HG03575 (cell line): ENCODE results near the gene ULK4.
"Not testable (repeated sequence)": the region's sequence is repeated elsewhere in the genome, so short reads cannot be mapped to it uniquely, and the experiment has no call there.

Experiments
- ATAC-seq: cut with Tn5 transposase; IDR thresholded peaks from one replicate; pipeline ENCODE4 v1.9.1; 2021; ENCODE audit not compliant: unreplicated experiment, insufficient number of reproducible peaks, low FRiP score; ENCODE audit errors: extremely low read depth

ULK4 gene

DNA sequence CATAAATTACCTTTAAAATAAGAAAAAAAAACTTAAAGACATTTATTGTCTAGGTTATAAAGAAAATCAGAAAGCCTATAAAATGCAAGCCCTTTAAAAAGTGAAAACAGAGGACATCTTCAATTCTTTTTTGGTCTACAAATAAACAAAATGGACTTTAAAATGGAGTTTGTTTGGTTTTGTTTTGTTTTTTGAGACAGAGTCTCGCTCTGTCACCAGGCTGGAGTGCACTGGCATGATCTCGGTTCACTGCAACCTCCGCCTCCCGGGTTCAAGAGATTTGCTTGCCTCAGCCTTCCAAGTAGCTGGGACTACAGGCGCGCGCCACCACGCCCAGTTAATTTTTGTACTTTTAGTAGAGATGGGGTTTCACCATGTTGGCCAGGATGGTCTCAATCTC lies 252.7 kb downstream of the ULK4 start:
- not testable (repeated sequence) for ATAC-seq

DNA sequence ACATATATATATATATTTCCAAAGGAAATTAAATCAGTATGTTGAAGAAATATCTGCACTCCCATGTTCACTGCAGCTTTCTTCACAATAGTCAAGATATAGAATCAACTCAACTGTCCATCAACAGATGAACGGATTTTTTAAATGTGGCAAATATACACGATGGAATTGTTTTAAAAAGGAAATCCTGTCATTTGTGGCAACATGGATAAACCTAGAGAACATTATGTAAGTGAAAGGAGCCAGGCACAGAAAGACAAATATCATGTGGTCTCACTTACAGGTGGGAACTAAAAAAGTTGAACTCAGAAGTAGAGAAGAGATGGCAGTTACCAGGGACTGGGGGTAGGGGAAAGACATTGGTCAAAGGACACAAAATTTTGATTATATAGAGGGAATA lies 253.7 kb downstream of the ULK4 start:
- ATAC-seq, result no peak

DNA sequence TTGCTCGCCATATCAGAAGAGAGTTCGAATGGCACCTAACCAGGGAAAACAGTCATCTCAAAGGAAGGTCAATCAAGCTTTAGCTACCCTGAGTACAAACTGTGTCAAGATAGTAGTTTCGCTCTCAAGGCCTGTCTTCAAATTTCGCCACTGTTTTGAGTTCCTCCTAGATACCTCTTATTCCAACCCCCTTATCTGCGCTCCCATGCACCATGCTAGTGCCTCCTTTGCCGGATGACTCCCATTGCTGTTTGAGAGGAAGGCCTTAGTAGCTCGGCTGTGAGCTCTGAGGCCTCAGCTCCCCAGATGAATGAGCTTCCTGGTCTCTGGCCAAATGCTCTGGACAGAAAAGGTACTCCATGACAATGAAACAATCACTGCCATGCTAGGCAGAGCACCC lies 256.0 kb downstream of the ULK4 start:
- ATAC-seq, result no peak

DNA sequence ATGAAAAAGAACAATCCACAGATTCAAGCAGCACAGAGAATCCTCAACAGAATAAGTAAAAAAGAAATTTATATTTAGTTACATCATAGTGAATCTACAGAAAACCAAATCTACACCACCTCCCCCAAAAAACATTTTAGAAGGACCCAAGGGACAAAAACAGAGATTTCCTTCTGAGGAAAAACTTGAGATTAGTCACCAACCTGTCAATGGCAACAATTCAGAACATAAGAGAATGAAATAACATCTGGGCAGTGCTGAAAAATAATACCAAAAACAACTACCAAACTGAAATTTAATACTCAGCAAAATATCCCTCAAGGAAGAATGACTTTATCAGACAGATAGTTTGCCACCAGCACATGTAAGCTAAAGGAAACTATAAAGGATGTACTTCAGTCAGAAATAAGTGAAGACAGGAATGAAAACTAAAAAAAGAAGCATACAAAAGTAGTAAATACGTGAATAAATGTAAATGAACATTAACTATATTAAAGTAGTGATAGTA lies 260.7 kb downstream of the ULK4 start:
- ATAC-seq, result no peak

DNA sequence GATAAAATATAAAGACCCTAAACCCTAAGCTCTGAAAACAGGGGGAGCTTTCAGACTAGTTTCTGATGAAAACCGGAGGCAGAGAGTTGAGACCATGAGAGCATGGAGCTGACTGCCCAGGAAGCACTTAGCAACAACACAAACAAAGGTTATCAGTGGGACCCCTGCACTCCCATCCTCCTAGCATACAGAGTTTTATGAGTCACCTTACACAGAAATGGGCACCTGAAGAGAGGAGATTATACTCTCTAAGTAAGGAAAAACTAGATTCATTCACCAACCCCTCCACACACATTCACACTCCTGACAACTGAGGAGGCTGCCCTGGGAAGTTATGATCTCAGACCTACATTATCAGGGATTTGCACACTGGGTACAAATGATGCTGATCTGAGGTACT lies 261.7 kb downstream of the ULK4 start:
- ATAC-seq, result no peak

DNA sequence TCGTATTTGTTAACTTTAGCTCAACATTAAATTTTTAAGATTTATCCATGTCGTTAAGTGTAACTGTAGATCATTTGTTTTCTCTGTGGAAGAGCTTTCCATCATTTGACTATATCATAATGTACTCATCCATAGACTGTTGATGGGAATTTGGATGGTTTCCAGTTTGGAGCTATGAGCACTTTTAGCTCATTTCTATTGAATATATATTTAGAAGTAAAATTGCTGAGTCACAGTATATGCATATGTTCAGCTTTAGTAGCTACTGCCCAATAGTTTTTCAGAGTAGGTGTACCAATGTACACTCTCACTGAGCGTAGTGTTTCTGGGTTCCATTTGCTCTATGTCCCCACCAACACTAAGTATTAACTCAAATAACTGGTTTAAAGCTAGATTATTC lies 263.0 kb downstream of the ULK4 start:
- ATAC-seq, result no peak

DNA sequence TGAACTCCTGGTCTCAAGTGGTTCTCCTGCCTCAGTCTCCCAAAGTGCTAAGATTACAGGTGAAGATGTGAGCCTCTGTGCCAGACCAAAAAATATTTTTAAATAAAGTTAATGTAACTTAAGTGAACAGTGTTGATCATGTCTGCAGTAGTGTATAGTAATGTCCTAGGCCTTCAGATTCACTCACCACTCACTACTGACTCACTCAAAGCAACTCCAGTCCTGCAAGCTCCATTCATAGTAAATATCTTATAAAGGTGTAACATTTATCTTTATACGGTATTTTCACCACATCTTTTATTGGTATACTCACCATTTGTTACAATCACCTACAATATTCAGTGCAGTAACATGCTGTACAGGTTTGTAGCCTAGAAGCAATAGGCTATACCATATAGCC lies 264.2 kb downstream of the ULK4 start:
- ATAC-seq, result no peak

DNA sequence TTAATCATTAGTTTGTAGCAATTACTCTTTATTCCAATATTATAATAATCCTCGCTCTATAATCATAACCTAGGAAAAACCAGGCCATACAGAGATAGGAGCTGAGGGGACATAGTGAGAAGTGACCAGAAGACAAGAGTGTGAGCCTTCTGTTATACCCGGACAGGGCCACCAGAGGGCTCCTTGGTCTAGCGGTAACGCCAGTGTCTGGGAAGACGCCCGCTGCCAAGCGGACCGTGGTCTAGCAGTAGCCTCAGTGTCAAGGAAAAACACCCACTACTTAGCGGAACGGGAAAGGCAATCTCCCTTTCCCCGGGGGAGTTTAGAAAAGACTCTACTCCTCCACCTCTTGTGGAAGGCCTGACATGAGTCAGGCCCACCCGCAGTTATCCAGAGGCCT lies 266.1 kb downstream of the ULK4 start:
- ATAC-seq, result not testable (repeated sequence)

DNA sequence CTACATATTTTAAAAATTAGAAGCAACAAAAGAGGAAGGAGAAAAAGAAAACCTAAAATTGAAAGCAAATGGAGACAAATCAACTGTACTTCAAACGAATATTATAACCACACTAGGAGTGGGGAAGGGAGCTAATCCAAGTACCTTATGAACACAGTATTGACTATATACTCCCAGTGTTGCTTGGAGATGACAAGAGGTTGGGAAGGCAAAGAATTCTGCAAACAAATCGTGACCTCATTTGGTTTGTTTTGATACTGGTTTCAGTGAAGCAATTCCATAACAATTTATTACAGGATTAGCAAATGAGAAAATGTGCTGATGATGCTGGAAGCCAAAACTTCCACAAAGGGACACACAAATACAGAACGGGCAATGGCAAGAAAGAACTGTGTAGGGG lies 268.1 kb downstream of the ULK4 start:
- no peak for ATAC-seq

DNA sequence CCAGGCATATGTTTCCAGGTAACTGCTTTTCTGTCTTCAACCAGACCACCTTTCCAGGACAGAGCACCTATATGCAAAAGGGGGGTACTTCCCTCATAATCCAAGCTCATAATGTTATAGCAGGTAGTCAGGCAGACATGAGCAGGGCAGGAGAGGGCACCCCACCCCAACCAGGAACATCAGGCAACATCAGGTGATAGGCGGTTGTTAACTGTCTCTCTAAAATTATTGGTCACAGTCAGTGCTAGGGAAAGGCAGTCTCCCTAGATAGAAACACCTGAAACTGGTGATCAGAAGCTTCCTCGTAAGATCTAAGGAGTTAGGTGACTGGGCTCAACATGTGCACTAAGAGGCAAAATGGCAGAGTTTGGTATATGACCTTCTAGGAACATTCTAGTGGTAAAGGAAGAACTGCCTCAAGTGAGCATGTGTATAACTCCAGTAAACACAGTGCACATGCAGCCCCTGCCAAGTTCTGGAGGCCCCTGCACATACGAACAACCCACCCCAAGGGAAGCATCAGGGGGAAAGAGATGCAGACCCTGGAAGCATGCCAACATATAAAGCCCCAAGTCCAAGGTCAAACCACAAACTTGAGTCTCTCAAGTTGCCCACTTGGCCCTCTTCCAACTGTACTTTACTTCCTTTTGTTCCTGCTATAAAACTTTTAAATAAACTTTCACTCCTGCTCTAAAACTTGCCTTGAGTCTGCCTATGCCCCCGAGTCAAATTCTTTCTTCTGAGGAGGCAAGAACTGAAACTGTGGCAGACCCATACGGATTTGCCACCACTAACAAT lies 270.9 kb downstream of the ULK4 start:
- ATAC-seq, result no peak

DNA sequence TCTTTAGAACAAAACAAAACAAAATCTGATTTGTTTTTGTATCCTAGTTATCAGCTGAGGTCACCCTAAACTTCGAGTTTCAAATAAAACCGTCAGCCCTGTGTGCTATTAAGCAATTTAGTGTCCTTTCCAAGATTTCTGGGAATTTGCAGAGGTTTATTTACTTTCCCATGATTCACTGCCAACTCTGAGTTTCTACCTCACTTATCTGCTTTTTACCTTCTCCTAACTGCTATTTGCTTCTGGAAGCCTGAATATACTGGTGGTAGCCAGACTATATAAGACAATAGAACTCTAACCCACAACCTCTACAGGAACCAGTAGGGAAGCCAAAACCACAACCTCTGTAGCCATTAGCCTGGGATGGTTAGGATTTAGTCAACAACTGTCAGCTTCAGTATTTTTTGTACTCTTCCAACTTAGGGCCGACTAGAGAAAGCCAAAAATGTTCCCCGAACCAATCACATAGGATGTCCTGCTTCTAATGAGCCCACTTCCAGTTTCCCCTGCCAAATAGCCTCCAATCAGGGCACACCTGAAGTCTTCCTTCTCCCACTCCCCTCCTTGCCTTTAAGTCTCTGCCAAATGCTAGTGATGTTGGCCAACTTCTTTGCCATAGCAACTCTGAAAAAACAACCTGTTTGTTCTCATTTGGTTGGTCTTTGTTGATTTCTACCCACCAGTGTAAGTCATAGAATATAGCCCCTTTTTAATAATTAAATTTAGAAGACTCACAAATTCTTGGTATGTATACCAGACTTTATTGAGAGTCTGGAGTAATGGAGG lies 273.1 kb downstream of the ULK4 start:
- no peak for ATAC-seq

DNA sequence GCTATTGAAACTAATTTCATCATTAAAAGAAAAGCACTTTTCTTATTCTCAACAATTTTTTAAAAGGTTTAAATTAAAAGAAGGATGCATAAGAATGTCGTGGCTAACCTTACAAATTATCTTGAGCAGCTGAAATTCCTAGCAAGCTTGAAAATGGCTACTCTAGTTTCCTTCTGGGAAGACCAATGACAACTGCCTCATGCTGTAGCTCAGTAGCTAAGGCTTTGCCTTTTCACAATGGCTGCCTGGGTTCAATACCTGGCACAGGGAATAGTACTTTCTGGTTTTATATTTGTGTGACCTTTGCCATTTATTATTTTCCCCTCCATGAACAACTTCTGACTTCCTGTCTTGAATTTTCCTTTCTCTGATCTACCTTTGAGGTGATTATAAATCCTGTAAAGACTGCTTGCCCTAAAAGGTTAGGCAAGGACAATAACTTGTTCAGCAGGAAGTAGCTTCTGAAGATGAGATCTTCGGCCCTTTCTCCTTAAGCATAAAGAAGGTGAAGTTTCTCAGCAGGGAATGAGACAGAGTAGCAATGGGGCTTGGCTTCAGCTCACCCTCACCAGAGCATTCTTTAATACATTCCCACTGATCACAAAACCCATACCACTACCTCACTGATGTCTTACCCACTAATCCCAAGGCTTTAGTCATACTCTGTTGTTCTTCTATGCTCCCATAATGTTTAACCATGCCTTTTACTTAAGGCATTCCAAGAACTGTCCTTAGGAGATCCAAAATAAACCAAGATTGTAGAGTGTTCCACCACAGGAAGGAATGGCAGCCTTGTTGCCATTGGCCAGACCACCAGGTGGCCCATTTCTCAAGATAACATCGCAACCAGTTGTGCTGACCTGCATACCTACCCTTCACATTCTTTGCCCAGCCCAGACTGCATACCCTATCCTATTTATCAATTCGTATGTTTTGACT lies 276.8 kb downstream of the ULK4 start:
- ATAC-seq, result no peak

DNA sequence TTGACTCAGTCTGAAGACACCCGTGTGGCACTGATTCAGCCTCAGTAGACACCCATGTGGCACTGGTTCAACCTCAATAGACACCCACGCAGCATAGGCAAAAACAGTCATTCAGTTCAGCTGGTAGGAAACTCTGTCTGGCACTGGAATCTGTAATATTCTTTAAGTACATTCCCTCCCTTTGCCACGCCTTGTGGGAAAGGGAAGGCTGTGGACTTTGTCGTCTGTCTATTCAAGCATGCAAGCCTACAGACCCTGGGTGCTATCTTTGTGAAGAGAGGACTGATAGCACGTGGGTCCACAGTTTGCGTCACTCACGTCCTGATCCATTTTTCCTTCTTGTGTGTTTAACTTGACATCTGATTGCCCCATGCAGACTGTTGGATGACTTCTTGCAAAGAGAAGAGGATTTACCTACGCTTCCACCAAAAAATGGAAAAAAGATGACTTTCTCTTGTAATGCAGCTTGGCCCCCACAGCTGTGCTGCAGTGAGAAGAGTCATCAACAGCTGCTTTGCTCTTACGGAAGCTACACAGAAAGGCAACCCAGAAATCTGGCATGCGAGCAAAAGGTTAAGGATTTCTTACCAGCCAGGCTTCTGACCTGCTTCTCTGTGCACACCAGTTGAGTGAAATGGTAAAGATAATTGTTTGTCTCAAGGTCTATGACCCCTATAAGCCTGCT lies 278.1 kb downstream of the ULK4 start:
- no peak for ATAC-seq

DNA sequence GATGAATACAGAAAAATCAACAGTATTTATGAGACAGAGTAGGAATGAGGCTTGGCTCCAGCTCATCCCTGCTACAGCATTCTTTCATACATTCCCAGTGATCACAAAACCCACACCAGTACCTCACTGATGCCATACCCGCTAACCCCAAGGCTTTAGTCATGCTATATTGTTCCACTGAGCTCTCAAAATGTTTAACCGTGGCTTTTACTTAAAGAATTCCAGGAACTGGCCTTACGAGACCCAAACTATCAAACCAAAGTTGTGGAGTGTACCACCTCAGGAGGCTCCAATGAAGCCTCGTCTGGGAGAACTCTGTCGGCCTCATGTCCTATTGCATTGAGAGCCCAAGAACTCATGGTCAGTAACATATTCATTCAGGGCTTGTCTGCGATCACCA lies 278.9 kb downstream of the ULK4 start:
- ATAC-seq, result no peak

DNA sequence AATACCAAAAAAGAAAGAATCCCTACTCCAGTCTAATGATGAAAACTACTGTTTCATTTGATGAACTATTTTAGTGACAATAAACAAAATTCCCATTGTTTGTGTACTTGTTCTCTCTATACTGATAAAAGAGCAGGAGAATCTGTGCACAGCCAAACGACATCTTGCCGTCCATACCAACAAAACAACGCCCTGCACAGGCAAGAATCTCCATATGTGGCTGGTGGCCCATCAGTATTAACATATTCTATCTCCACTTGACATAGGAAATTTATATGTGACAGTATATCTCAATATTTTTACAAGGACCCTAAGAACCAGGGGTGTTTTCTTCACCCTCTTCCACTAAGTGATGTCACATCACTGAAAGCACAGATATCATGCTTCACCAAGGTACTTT lies 279.5 kb downstream of the ULK4 start:
- no peak for ATAC-seq

DNA sequence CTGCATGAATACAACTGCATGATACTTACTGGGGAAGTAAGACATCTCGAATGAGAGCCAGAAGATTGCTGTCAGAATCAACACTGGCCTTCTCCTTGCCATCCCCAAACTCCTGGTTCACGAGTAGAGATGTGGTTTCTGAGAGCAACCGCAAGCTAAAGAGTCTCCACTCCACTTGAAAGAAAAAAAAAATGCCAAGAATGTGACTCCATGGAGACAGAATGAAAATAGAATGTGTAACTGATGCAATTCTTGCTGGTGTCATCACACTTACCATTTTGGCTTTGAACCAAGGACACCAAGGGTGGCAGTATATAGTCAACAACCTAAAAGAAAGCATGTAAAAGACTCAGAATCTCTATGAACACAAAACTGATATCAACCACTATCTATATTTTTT lies 280.4 kb downstream of the ULK4 start:
- no peak for ATAC-seq

DNA sequence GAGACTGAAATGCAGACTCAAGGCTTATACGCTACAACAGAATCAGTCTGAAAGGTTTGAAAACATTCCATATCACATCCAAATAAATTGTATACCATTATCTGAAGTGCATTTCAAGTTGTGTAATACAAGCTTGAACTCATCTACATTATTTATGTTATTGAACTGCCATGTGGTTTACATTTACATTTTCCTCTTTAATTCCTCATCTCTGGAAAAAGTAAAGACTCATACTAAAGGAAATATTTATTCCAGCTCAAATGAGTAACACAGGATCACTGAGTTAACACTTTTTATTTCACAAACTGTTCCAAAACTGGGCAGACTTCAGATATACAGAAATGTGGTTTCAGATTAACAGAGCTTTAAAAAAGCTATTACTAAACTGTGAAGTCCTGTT lies 282.5 kb downstream of the ULK4 start:
- no peak for ATAC-seq

DNA sequence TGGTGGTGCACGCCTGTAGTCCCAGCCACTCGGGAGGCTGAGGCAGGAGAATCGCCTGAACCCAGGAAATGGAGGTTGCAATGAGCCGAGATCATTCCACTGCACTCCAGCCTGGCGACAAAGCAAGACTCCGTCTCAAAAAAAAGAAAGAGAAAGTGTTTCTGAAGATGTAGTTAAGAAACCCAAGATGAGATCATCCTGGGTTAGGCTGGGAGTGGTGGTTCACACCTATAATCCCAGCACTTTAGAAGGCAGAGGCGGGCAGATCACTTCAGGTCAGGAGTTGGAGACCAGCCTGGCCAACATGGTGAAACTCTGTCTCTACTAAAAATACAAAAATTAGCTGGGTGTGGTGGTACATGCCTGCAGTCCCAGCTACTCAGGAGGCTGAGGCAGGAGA lies 286.8 kb downstream of the ULK4 start:
- not testable (repeated sequence) for ATAC-seq

DNA sequence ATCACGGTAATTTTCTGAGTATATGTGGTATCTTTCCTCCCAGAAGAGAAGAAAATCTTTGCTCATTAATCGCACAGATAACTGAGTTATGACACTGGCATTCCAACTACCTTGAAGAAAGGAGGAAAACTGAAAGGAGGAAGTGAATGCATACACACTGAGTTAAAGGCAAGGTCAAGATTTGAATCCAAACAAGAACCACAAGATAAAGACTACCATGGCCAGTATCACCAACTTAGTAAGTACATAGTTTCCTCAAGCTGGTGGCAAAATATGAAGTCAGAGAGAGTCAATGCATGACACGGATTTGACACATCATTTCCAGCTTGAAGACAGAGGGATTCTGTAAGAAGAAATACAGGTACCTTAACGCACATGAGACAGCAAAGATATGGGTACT lies 287.5 kb downstream of the ULK4 start:
- no peak for ATAC-seq
